Activated gamma-delta T cell treated with anti-CD3 and anti-CD28 coated beads, Interleukin-2, amount 50 U/mL, for 16 hours (primary cell): ENCODE measurements around the gene ERCC5.

Experiments used
- DNase-seq: peaks from one replicate; pipeline ENCODE4 v3.0.0-alpha.2; 2020; ENCODE audit warnings: low read depth

Gene ERCC5

GRCh38 chr13:102845630-102846260 lies at the start of gene ERCC5:
TSS of gene ERCC5 (plus strand) at chr13:102846032. CDS start at chr13:102846267, 235 bp downstream.
- DNase-seq: peak; percentile 95

GRCh38 chr13:102798581-102799425 lies 47.0 kb upstream of the ERCC5 start, which contains the start of the genes BIVM and POGLUT2:
TSS of gene BIVM (plus strand) at chr13:102799119. CDS start at chr13:102807268, 8,149 bp downstream.
TSS of gene POGLUT2 (minus strand) at chr13:102798976. CDS start at chr13:102798670, 306 bp downstream.
- DNase-seq: peak; percentile 58

- DNase-seq: no peak
Measured at GRCh38 chr13:102799426-102800144, 46.2 kb upstream of the ERCC5 start.

GRCh38 chr13:102800145-102801041 lies 45.4 kb upstream of the ERCC5 start:
- DNase-seq: peak; percentile 79

- no peak for DNase-seq
Measured at GRCh38 chr13:102805680-102806079, 40.2 kb upstream of the ERCC5 start.

GRCh38 chr13:102807699-102808098 lies 38.1 kb upstream of the ERCC5 start:
- DNase-seq: no peak

GRCh38 chr13:102812611-102813287 lies 33.1 kb upstream of the ERCC5 start:
- no peak for DNase-seq

GRCh38 chr13:102814025-102814607 lies 31.7 kb upstream of the ERCC5 start:
- DNase-seq: no peak

- DNase-seq: no peak
Measured at GRCh38 chr13:102814793-102815192, 31.0 kb upstream of the ERCC5 start.

- DNase-seq: no peak
Measured at GRCh38 chr13:102815788-102816187, 30.0 kb upstream of the ERCC5 start.

- no peak for DNase-seq
Measured at GRCh38 chr13:102816708-102817107, 29.1 kb upstream of the ERCC5 start.

- no peak for DNase-seq
Measured at GRCh38 chr13:102817241-102817640, 28.6 kb upstream of the ERCC5 start.

- DNase-seq: no peak
Measured at GRCh38 chr13:102817907-102818306, 27.9 kb upstream of the ERCC5 start.

GRCh38 chr13:102825400-102825799 lies 20.4 kb upstream of the ERCC5 start:
- DNase-seq: no peak

- no peak for DNase-seq
Measured at GRCh38 chr13:102825921-102826706, 19.7 kb upstream of the ERCC5 start.

- DNase-seq: no peak
Measured at GRCh38 chr13:102830646-102831045, 15.2 kb upstream of the ERCC5 start.

- no peak for DNase-seq
Measured at GRCh38 chr13:102836471-102836870, 9.4 kb upstream of the ERCC5 start.

- no peak for DNase-seq
Measured at GRCh38 chr13:102838273-102838672, 7.6 kb upstream of the ERCC5 start.

GRCh38 chr13:102838982-102839381 lies 6.8 kb upstream of the ERCC5 start:
- no peak for DNase-seq

- DNase-seq: no peak
Measured at GRCh38 chr13:102839462-102839861, 6.4 kb upstream of the ERCC5 start.
